RWPE1 (cell line): ENCODE results near the gene MED15.

Experiments used
- CTCF ChIA-PET: fragments of 350-600 bp; sonication (Branson Sonifier 250); formaldehyde crosslinking; extraction: SDS; loops from one replicate; lab custom pipeline; 2021; lab: Yijun Ruan, JAX
- POLR2A ChIA-PET: fragments of 400-600 bp; formaldehyde crosslinking; extraction: SDS; loops from one replicate; lab custom pipeline; 2020; ENCODE audit warnings: antibody characterized with exemption; ENCODE audit not compliant: low non-redundant PET; lab: Yijun Ruan, JAX
- DNase-seq: peaks from one replicate; pipeline ENCODE4 v3.0.0; 2012; ENCODE audit warnings: low spot score
- H3K27ac ChIP-seq: fragments of 450-650 bp; 2 replicates; pipeline ENCODE4 v1.5.1; 2017
- CTCF ChIP-seq: fragments of 450-650 bp; conservative IDR thresholded peaks from 2 replicates; pipeline ENCODE4 v1.5.1; 2017; ENCODE audit warnings: low read depth, mild to moderate bottlenecking

Gene MED15

DNA sequence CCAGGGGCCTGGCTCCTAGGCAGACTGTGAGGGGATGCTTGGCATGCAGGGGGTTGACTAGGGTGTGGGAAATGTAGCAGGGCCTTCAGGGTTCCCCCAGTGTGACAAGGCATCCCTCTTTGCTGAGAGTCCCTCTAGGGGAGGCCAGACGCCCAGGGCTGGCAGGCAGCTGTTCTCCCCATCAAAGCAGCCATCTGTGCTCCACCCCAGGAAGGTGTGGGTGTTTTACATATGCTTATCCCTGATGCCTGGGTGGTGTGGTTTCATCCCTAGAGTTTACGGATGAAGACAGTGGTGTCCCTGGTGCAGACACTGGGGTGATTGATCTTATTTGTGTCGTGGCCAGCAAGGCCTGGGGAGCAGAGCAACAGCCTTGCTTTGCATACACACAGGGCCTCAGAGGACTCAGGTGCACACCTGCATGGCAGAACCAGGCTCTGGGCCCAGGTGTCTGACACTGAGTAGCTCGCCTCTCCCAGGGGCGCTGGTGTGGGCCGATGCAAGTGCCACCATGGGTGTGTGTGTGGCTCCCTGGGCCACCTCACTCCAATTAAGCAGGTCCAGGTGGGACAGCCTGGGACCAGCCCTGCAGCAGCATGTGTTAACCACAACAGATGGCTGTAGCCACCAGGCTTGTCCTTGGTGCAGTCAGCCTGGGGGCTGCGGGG, 74.2 kb downstream of the MED15 start:
- POLR2A ChIA-PET = no interaction called here
- peak overlapping the region; percentile 99 for H3K27ac ChIP-seq
- DNase-seq = no peak
- TF ChIP-seq CTCF = no peak
- CTCF ChIA-PET = no interaction called here

- ChIA-PET POLR2A (no interaction called here), CTCF (no interaction called here)
- H3K27ac ChIP-seq = peak overlapping the region; percentile 99
These were observed 74.7 kb downstream of the MED15 start for GRCh38 chr22:20582171-20582511.

GRCh38 chr22:20582520-20583361, 75.3 kb downstream of the MED15 start:
- DNase-seq = no peak
- ChIA-PET POLR2A (no interaction called here), CTCF (no interaction called here)
- no peak for TF ChIP-seq CTCF
- H3K27ac ChIP-seq = peak overlapping the region; percentile 99

More at GRCh38 chr22:20582171-20582511, 74.7 kb downstream of the MED15 start:
- DNase-seq = no peak
- TF ChIP-seq CTCF = no peak

DNA sequence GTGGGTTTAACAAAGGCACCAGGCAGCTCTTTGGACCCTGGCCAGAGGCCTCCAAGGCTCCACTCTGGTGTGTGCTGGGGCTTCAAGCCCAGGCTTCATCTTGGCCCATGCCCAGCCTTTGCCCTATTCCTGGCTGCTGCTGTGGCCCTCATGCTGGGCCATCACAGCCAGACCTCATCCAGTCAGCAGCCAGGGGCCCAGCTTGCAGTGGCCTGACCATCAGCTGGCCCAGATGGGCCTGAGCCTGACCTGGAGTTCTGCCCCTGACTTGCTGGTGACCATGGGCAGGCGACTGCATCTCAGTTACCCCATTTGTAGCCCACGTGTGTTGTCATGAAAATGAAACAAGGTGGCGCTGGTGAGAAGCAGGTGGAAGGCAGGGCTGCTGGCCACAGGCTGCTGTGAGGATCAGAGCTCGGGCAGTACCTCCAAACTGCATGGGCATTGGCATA, 76.1 kb downstream of the MED15 start:
- CTCF ChIA-PET = interaction anchor here (1.1 kb wide), 1 partner anchor 19 kb away, joined by 4 read pairs; no protein-coding TSS in a partner anchor
- no peak for TF ChIP-seq CTCF
- peak overlapping the region; percentile 99 for H3K27ac ChIP-seq
- POLR2A ChIA-PET = no interaction called here
- no peak for DNase-seq

- no peak for DNase-seq
- H3K27ac ChIP-seq = peak overlapping the region; percentile 99
- POLR2A ChIA-PET = no interaction called here
- CTCF ChIA-PET = interaction anchor here (1.1 kb wide), 1 partner anchor 20 kb away, joined by 4 read pairs; no protein-coding TSS in a partner anchor
- no peak for TF ChIP-seq CTCF
These were observed 76.8 kb downstream of the MED15 start for GRCh38 chr22:20584029-20584871.
